Cerebellar nuclear complex (tissue), 1 donor: ENCODE data around the gene SSC5D.
"Not testable (repeated sequence)": the region's sequence is repeated elsewhere in the genome, so short reads cannot be mapped to it uniquely, and the experiment has no call there.

ENCODE experiments used
- DNase-seq, 2 experiments: peaks; one replicate each; lab custom pipeline; 2025; lab: John Stamatoyannopoulos, UW

SSC5D gene

GRCh38 chr19:55503502-55504251 is 15.4 kb downstream of the SSC5D start:
- peak in 1 of 2 experiments; percentile 87 for DNase-seq

- no peak for DNase-seq
Observed at GRCh38 chr19:55504252-55504603, 16.0 kb downstream of the SSC5D start.

- no peak for DNase-seq
Observed at GRCh38 chr19:55504981-55505380, 16.7 kb downstream of the SSC5D start.

- no peak for DNase-seq
Observed at GRCh38 chr19:55508120-55508519, 19.9 kb downstream of the SSC5D start.

- DNase-seq, result peak; percentile 46 to 95
Observed at GRCh38 chr19:55516878-55517620, 28.8 kb downstream of the SSC5D start.

- DNase-seq, result no peak
Observed at GRCh38 chr19:55519451-55520311, 31.4 kb downstream of the SSC5D start.

GRCh38 chr19:55520691-55521292 is 32.6 kb downstream of the SSC5D start:
- no peak for DNase-seq

- no peak for DNase-seq
Observed at GRCh38 chr19:55525289-55526101, 37.3 kb downstream of the SSC5D start.

- DNase-seq, result peak in 1 of 2 experiments; percentile 16
Observed at GRCh38 chr19:55526216-55527196, 38.3 kb downstream of the SSC5D start.

- no peak for DNase-seq
Observed at GRCh38 chr19:55527197-55528029, 39.2 kb downstream of the SSC5D start.

GRCh38 chr19:55528030-55528803 is 40.0 kb downstream of the SSC5D start:
- DNase-seq, result peak; percentile 84 to 89

- no peak for DNase-seq
Observed at GRCh38 chr19:55529636-55530234, 41.5 kb downstream of the SSC5D start.

GRCh38 chr19:55530996-55531395 is 42.8 kb downstream of the SSC5D start:
- DNase-seq, result no peak

- not testable (repeated sequence) for DNase-seq
Observed at GRCh38 chr19:55534280-55534679, 46.0 kb downstream of the SSC5D start.

- no peak for DNase-seq
Observed at GRCh38 chr19:55535173-55535964, 47.1 kb downstream of the SSC5D start.

- no peak for DNase-seq
Observed at GRCh38 chr19:55535965-55536350, 47.7 kb downstream of the SSC5D start.

- DNase-seq, result no peak
Observed at GRCh38 chr19:55536366-55536765, 48.1 kb downstream of the SSC5D start.
